Astrocyte (in vitro differentiated cells and primary cell): ENCODE measurements around the gene SLC4A7. TPM values are rescaled to one million over a fixed set of nuclear protein-coding genes. Genes with fewer than 3 reads are reported as not detected.
"Not testable (repeated sequence)": the region's sequence is repeated elsewhere in the genome, so short reads cannot be mapped to it uniquely, and the experiment has no call there.

Source experiments
- DNase-seq: peaks from one replicate; pipeline ENCODE4 v3.0.0-alpha.2; 2010; ENCODE audit warnings: low read depth
- FAIRE-seq: peaks from 2 replicates; lab custom pipeline; 2011; peaks lifted over from hg19 to GRCh38; lab: Jason Lieb, UNC
- H2AFZ ChIP-seq: 2 replicates; pipeline ENCODE4 v1.6.0; 2012; ENCODE audit warnings: low read depth, low read length, inconsistent platforms
- H3K27ac ChIP-seq: 2 replicates; pipeline ENCODE4 v1.5.1; 2011; ENCODE audit warnings: low read depth, low read length, inconsistent platforms
- H3K27me3 ChIP-seq: 2 replicates; pipeline ENCODE4 v1.6.0; 2011; ENCODE audit warnings: low read length, inconsistent platforms; ENCODE audit not compliant: insufficient read depth
- H3K36me3 ChIP-seq: 2 replicates; pipeline ENCODE4 v1.5.1; 2011; ENCODE audit warnings: low read length, inconsistent platforms; ENCODE audit not compliant: insufficient read depth
- H3K4me1 ChIP-seq: 2 replicates; pipeline ENCODE4 v1.5.1; 2011; ENCODE audit warnings: low read length, inconsistent platforms; ENCODE audit not compliant: insufficient read depth
- H3K4me2 ChIP-seq: 2 replicates; pipeline ENCODE4 v1.6.0; 2012; ENCODE audit warnings: low read length, inconsistent platforms
- H3K4me3 ChIP-seq: 2 replicates; pipeline ENCODE4 v1.5.1; 2011; ENCODE audit warnings: low read depth, mild to moderate bottlenecking, low read length, inconsistent platforms; ENCODE audit not compliant: insufficient read depth
- H3K79me2 ChIP-seq: 2 replicates; pipeline ENCODE4 v1.6.0; 2012; ENCODE audit warnings: mild to moderate bottlenecking, low read length, inconsistent platforms; ENCODE audit not compliant: insufficient read depth
- H3K9ac ChIP-seq: 2 replicates; pipeline ENCODE4 v1.6.0; 2012; ENCODE audit warnings: mild to moderate bottlenecking, low read length, inconsistent platforms
- H3K9me3 ChIP-seq: 2 replicates; pipeline ENCODE4 v1.5.1; 2012; ENCODE audit warnings: low read depth, mild to moderate bottlenecking, low read length, inconsistent platforms; ENCODE audit not compliant: insufficient read depth
- H4K20me1 ChIP-seq: 2 replicates; pipeline ENCODE4 v1.6.0; 2012; ENCODE audit warnings: low read length, inconsistent platforms; ENCODE audit not compliant: insufficient read depth
- H3K27ac Mint-ChIP-seq: one replicate; pipeline ENCODE4 v1.8.0; 2021; ENCODE audit warnings: mild to moderate bottlenecking, mixed read lengths; ENCODE audit not compliant: unreplicated experiment
- H3K27me3 Mint-ChIP-seq: one replicate; pipeline ENCODE4 v1.8.0; 2021; ENCODE audit warnings: low read depth, mixed read lengths; ENCODE audit not compliant: unreplicated experiment
- H3K36me3 Mint-ChIP-seq: one replicate; pipeline ENCODE4 v1.8.0; 2021; ENCODE audit warnings: low read depth, mixed read lengths; ENCODE audit not compliant: unreplicated experiment
- H3K4me1 Mint-ChIP-seq: one replicate; pipeline ENCODE4 v1.8.0; 2021; ENCODE audit warnings: low read depth, mixed read lengths; ENCODE audit not compliant: unreplicated experiment
- H3K4me3 Mint-ChIP-seq: one replicate; pipeline ENCODE4 v1.8.0; 2021; ENCODE audit warnings: mild to moderate bottlenecking, moderate library complexity, mixed read lengths; ENCODE audit not compliant: unreplicated experiment
- H3K9me3 Mint-ChIP-seq: one replicate; pipeline ENCODE4 v1.8.0; 2021; ENCODE audit warnings: mild to moderate bottlenecking, mixed read lengths; ENCODE audit not compliant: unreplicated experiment
- CTCF ChIP-seq: IDR thresholded peaks from 2 replicates; pipeline ENCODE4 v1.5.1; 2011; ENCODE audit warnings: low read depth, mild to moderate bottlenecking, inconsistent platforms, low read length, moderate library complexity; ENCODE audit not compliant: insufficient read depth
- EZH2 ChIP-seq: IDR thresholded peaks from 2 replicates; pipeline ENCODE4 v1.6.1; 2012; ENCODE audit warnings: mild to moderate bottlenecking, low read length, inconsistent platforms; ENCODE audit not compliant: insufficient read depth
- total RNA-seq: library from RNA; stranded (reverse); gene quantifications from 2 replicates; pipeline ENCODE4 v1.2.1, GENCODE V29; 2021

Gene SLC4A7
- total RNA-seq, 1 donor from 2014 or later: 68.7 TPM

GRCh38 chr3:27426926-27427325 lies 57.3 kb downstream of the SLC4A7 start:
- DNase-seq (no peak), FAIRE-seq (no peak)
- no peaks in the 10 kb centered on the region for H3K9me3 ChIP-seq
- H3K27ac ChIP-seq: no peak overlapping the region
- H3K4me1 ChIP-seq: peaks cover 12% of the 10 kb centered on the region
- Mint-ChIP-seq H3K4me1 (peaks cover 17% of the 10 kb centered on the region), H3K27ac (no peak overlapping the region), H3K9me3 (no peaks in the 10 kb centered on the region), H3K4me3 (peak overlapping the region; percentile 34), H3K36me3 (peaks cover 8% of the 10 kb centered on the region), H3K27me3 (no peaks in the 10 kb centered on the region)
- peaks cover 19% of the 10 kb centered on the region for H4K20me1 ChIP-seq
- H3K27me3 ChIP-seq: no peaks in the 10 kb centered on the region
- no peak for TF ChIP-seq CTCF
- no peak for TF ChIP-seq EZH2
- peaks cover 39% of the 10 kb centered on the region for H3K36me3 ChIP-seq
- peaks cover 56% of the 10 kb centered on the region for H3K79me2 ChIP-seq
- H2AFZ ChIP-seq: no peak overlapping the region
- no peak overlapping the region for H3K9ac ChIP-seq
- H3K4me2 ChIP-seq: no peak overlapping the region
- no peak overlapping the region for H3K4me3 ChIP-seq

GRCh38 chr3:27425896-27426565 lies 58.2 kb downstream of the SLC4A7 start:
- no peak for TF ChIP-seq EZH2
- TF ChIP-seq CTCF: no peak
- Histone ChIP-seq H3K4me3 (no peak overlapping the region), H3K27ac (no peak overlapping the region), H4K20me1 (peaks cover 11% of the 10 kb centered on the region), H3K36me3 (peaks cover 41% of the 10 kb centered on the region), H2AFZ (no peak overlapping the region), H3K4me2 (no peak overlapping the region), H3K27me3 (no peaks in the 10 kb centered on the region), H3K9ac (no peak overlapping the region), H3K4me1 (peaks cover 6% of the 10 kb centered on the region), H3K9me3 (no peaks in the 10 kb centered on the region), H3K79me2 (peaks cover 63% of the 10 kb centered on the region)
- no peak for FAIRE-seq
- H3K27me3 Mint-ChIP-seq: no peaks in the 10 kb centered on the region
- H3K4me3 Mint-ChIP-seq: no peak overlapping the region
- H3K9me3 Mint-ChIP-seq: no peaks in the 10 kb centered on the region
- H3K4me1 Mint-ChIP-seq: peaks cover 10% of the 10 kb centered on the region
- peaks cover 6% of the 10 kb centered on the region for H3K36me3 Mint-ChIP-seq
- DNase-seq: no peak
- H3K27ac Mint-ChIP-seq: no peak overlapping the region

GRCh38 chr3:27424812-27425521 lies 59.2 kb downstream of the SLC4A7 start:
- not testable (repeated sequence) for H3K4me1 ChIP-seq, H3K27ac ChIP-seq, H3K27me3 ChIP-seq, FAIRE-seq, H3K9me3 Mint-ChIP-seq, DNase-seq, H3K9ac ChIP-seq, H4K20me1 ChIP-seq, H2AFZ ChIP-seq, H3K27me3 Mint-ChIP-seq, H3K4me3 Mint-ChIP-seq, H3K4me2 ChIP-seq, H3K27ac Mint-ChIP-seq, H3K4me1 Mint-ChIP-seq, H3K36me3 Mint-ChIP-seq, H3K4me3 ChIP-seq, H3K9me3 ChIP-seq
- Histone ChIP-seq H3K79me2 (peaks cover 62% of the 10 kb centered on the region), H3K36me3 (peaks cover 45% of the 10 kb centered on the region)
